ENCODE measurements around the gene USP37.

GRCh38 chr2:218523651-218524050 is 44.5 kb downstream of the USP37 start:
- TF ChIP-seq, protein P1, sequence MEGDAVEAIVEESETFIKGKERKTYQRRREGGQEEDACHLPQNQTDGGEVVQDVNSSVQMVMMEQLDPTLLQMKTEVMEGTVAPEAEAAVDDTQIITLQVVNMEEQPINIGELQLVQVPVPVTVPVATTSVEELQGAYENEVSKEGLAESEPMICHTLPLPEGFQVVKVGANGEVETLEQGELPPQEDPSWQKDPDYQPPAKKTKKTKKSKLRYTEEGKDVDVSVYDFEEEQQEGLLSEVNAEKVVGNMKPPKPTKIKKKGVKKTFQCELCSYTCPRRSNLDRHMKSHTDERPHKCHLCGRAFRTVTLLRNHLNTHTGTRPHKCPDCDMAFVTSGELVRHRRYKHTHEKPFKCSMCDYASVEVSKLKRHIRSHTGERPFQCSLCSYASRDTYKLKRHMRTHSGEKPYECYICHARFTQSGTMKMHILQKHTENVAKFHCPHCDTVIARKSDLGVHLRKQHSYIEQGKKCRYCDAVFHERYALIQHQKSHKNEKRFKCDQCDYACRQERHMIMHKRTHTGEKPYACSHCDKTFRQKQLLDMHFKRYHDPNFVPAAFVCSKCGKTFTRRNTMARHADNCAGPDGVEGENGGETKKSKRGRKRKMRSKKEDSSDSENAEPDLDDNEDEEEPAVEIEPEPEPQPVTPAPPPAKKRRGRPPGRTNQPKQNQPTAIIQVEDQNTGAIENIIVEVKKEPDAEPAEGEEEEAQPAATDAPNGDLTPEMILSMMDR (IDR thresholded peaks at IDR 0.05; ENCODE audit: low read depth, low read length, poor library complexity, severe bottlenecking), result no peak
- no peak for TF ChIP-seq EZH2phosphoT487 (IDR thresholded peaks at IDR 0.05; ENCODE audit: borderline replicate concordance, low read length)

Data from DOHH2 (cell line).